H54 (cell line): ENCODE results near the gene MPHOSPH9.
"Not testable (repeated sequence)": the region's sequence is repeated elsewhere in the genome, so short reads cannot be mapped to it uniquely, and the experiment has no call there.

Source experiments
- DNase-seq: peaks from one replicate; pipeline ENCODE4 v3.0.0; 2011; ENCODE audit warnings: low spot score, mixed read lengths; ENCODE audit not compliant: insufficient read length
- FAIRE-seq: peaks from 3 replicates; lab custom pipeline; 2011; peaks lifted over from hg19 to GRCh38; lab: Jason Lieb, UNC
- POLR2A ChIP-seq: IDR thresholded peaks from 2 replicates; pipeline ENCODE4 v1.6.1; 2011; ENCODE audit warnings: low read depth, mild to moderate bottlenecking, low read length

Gene MPHOSPH9

GRCh38 chr12:123245678-123246077, 12.7 kb upstream of the MPHOSPH9 start:
- TF ChIP-seq POLR2A: no peak
- DNase-seq (no peak), FAIRE-seq (no peak)

DNA sequence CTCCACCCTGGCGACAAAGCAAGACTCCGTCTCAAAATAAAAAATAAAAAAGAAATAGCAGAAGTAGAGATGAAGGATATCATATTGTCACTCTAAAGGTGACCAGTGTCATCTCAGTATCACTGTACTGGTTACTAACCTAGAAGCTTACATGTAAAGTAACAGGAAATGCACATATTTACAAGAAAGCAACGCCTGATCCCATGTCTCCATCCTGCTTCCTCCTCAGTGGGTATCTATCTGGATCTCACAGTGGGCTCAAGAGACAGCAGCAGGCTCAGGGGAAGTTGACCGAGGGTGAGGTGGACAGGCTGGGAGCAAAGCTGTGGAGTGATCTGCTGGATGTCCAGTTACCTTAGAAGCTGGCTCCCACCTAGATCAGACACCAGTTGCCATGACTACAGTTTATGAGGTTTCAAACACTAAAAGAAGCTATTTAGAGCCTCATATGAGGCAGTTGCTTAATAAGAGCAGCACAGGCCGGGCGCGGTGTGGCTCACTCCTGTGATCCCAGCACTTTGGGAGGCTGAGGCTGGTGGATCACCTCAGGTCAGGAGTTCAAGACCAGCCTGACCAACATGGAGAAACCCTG, 10.8 kb upstream of the MPHOSPH9 start:
- DNase-seq: no peak
- FAIRE-seq: no peak
- TF ChIP-seq POLR2A: no peak

DNA sequence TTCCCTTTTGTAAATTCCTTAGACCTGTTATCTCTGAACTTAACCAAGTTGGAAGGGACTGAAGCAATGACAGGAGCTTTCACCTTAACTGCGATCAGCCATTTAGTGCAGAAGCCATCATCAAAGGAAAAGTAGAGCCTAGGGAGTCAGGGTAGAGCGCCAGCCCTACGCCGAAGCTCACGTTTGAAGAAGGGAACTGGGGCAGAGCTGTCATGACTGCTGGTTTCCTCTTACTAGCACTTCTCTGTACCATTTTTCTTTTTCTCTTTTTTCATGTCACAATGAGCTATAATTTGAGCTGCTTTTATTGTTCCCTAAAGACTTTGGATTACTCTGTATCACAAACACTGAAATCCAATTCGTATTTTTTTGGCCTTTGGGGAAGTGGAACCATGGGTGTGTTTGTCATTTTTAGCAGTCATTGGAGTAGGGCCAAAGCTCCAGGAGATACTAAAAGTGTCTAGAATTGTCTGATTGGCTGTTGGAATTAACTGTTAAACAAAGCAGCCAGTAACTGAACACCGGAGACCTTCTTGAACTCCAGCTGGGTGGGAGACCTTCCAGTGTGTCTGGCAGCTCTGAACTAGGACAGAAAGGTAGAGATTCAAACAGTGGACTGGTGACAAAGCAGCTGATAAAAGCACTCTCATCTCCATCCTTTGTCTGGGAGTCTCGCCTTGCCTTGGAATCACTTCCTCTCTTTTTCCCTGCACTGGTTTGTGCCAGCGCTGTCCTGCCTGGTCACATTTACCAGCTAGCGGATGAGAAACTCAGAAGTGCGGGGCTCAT, 9.4 kb upstream of the MPHOSPH9 start:
- DNase-seq (no peak), FAIRE-seq (no peak)
- no peak for TF ChIP-seq POLR2A

GRCh38 chr12:123238961-123239360, 6.0 kb upstream of the MPHOSPH9 start:
- TF ChIP-seq POLR2A: no peak
- FAIRE-seq (no peak), DNase-seq (no peak)

- FAIRE-seq (no peak), DNase-seq (no peak)
- no peak for TF ChIP-seq POLR2A
Observed at GRCh38 chr12:123238330-123238682, 5.4 kb upstream of the MPHOSPH9 start.

DNA sequence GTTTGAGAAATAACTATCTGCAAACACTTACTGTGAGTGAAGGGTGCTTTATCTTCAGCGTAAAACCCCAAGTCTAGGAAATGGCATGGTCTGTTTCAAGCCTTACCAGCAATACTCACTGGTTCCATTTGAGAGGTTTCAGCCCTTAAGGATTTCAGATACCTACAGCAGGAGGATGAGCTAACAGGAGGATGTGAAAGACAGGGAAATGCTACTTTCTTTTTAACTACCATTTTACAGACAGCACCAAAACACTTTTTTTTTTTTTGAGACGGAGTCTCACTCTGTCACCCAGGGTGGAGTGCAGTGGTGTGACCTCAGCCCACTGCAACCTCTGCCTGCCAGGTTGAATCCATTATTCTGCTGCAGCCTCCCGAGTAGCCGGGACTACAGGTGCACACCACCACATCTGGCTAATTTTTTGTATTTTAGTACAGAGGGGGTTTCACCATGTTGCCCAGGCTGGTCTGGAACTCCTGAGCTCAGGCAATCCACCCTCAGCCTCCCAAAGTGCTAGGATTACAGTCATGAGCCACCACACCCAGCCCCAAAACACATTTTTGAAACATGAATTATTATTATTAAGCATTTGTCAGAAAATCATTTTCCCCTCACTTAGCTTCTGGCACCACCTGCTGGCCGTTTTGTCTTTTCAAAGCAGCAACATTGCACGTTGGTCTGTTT, 4.8 kb upstream of the MPHOSPH9 start:
- no peak for DNase-seq
- FAIRE-seq: no peak
- no peak for TF ChIP-seq POLR2A

GRCh38 chr12:123233505-123234308, 766 bp upstream of the MPHOSPH9 start:
- TF ChIP-seq POLR2A: peak; percentile 46
- DNase-seq (no peak), FAIRE-seq (no peak)

GRCh38 chr12:123232472-123232806, 502 bp downstream of the MPHOSPH9 start:
- no peak for FAIRE-seq
- no peak for TF ChIP-seq POLR2A
- DNase-seq: peak; percentile 35

GRCh38 chr12:123231931-123232330, 1.0 kb downstream of the MPHOSPH9 start:
- FAIRE-seq: no peak
- no peak for DNase-seq

GRCh38 chr12:123229051-123229450, 3.9 kb downstream of the MPHOSPH9 start:
- FAIRE-seq: no peak

More at GRCh38 chr12:123231931-123232330, 1.0 kb downstream of the MPHOSPH9 start:
- no peak for TF ChIP-seq POLR2A

GRCh38 chr12:123227581-123228258, 5.2 kb downstream of the MPHOSPH9 start:
- no peak for DNase-seq
- FAIRE-seq: no peak
- no peak for TF ChIP-seq POLR2A

More at GRCh38 chr12:123229051-123229450, 3.9 kb downstream of the MPHOSPH9 start:
- no peak for DNase-seq
- no peak for TF ChIP-seq POLR2A

DNA sequence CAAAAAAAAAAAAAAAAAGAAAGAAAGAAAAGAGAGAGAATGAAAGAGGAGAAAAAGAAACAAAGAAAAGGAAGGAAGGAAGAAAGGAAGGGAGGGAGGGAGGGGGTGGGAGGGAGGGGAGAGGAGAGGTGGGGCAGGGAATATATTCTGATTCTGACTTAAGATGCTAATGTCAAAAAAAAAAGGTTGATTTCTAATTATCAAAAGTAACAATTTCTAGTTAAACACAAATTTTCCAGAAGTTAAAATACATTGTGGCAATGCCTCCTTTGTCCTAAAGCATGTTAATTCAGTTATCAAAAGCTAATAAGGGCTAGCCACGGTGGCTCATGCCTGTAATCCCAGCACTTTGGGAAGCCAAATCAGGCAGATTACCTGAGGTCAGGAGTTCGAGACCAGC, 7.5 kb downstream of the MPHOSPH9 start:
- no peak for FAIRE-seq
- DNase-seq: no peak
- TF ChIP-seq POLR2A: no peak

DNA sequence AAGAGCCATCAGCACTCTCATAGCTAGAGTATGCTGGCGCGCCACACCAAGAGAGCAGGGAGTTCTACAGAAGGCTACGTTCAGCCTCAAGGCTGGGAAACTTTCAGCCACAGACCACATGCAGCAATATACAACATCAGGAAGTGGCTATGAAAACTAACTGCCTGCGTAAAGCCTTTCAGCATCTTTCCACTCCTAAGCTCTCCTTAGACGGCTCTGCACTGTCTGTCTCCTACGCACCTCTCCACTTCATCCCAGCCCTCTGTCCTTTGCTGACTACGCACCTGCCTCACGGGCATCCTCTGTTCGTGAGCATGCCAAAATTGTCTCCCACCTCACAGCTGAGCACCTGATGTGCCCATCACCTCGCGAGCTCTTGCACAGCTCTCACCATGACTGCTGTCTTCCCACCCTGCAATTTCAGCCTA, 9.7 kb downstream of the MPHOSPH9 start:
- TF ChIP-seq POLR2A: no peak
- no peak for DNase-seq
- FAIRE-seq: no peak

DNA sequence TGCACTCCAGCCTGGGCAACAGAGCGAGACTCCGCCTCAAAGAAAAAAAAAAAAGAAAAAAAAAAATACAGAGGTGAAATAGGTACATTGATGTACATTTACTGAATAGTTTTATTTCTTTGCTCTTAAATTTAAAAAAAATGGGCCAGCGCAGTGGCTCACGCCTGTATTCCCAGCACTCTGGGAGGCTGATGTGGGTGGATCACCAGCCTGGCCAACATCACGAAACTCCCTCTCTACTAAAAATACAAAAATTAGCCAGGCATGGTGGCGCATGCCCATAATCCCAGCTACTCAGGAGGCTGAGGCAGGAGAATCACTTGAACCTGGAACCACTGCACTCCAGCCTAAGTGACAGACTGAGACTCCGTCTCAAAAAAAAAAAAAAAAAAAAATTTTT, 25.1 kb downstream of the MPHOSPH9 start:
- FAIRE-seq, DNase-seq: not testable (repeated sequence)

DNA sequence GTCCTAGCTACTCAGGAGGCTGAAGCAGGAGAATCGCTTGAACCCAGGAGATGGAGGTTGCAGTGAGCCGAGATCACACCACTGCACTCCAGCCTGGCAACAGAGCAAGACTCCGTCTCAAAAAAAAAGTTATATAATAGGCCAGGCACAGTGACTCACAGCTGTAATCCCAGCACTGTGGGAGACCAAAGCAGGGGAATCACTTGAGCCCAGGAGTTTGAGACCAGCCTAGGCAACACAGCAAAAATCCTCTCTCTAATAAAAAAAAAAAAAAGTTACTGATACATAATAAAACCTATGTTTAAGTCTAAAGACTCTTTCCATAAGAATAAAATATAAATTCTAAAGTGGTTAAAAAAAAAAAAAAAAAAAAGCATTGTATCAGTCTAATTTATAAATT, 26.1 kb downstream of the MPHOSPH9 start:
- DNase-seq, FAIRE-seq: not testable (repeated sequence)
